ENCODE results near the gene TTC38.

Gene TTC38

DNA sequence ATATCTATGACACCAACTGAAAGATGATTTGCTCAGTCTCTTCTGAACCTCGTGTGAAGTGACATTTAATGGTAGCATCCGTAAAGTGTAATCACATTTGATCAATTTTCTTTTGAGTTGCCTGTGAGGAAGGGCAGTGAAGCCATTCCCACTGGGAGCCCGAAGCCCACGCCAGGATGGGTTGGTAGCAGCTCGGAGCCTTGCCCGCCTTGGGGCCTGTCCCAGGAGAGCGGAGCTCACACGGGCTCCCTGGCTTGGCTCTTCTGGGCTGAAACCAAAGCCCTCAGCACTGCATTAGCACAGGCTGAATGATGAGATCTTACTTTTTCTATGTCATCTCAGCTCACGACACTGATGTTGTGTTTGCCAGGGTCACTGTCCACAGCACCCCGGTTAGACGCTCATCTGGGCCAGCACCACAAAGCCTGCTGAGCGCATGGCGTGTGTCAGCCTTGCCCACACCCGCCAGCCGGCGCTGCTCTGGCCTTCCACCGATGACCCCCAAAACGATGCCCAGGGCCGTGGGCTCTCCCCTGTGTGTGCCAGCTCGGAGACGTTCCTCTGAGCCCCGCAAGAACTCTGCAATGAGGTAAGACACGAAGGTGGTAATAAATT lies 58.4 kb downstream of the TTC38 start:
- no peaks in the 10 kb centered on the region for H3K79me2 ChIP-seq
- H3K4me1 ChIP-seq, result no peaks in the 10 kb centered on the region
- no peak overlapping the region for H3K4me2 ChIP-seq (ENCODE audit: low read length)
- no peaks in the 10 kb centered on the region for H3K27me3 ChIP-seq (ENCODE audit: control insufficient read depth, insufficient read depth, low read length)
- no peak overlapping the region for H3K27ac ChIP-seq
- H2AFZ ChIP-seq, result no peak overlapping the region
- H3K4me3 ChIP-seq (ENCODE audit: low read depth, low read length), result no peak overlapping the region
- TF ChIP-seq, protein P1, sequence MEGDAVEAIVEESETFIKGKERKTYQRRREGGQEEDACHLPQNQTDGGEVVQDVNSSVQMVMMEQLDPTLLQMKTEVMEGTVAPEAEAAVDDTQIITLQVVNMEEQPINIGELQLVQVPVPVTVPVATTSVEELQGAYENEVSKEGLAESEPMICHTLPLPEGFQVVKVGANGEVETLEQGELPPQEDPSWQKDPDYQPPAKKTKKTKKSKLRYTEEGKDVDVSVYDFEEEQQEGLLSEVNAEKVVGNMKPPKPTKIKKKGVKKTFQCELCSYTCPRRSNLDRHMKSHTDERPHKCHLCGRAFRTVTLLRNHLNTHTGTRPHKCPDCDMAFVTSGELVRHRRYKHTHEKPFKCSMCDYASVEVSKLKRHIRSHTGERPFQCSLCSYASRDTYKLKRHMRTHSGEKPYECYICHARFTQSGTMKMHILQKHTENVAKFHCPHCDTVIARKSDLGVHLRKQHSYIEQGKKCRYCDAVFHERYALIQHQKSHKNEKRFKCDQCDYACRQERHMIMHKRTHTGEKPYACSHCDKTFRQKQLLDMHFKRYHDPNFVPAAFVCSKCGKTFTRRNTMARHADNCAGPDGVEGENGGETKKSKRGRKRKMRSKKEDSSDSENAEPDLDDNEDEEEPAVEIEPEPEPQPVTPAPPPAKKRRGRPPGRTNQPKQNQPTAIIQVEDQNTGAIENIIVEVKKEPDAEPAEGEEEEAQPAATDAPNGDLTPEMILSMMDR (IDR thresholded peaks at IDR 0.05), result no peak
- H3K9ac ChIP-seq, result no peak overlapping the region
- no peaks in the 10 kb centered on the region for H3K9me3 ChIP-seq (ENCODE audit: control insufficient read depth, low read length)
- H3K36me3 ChIP-seq (ENCODE audit: control insufficient read depth, insufficient read depth, low read length), result no peaks in the 10 kb centered on the region

DNA sequence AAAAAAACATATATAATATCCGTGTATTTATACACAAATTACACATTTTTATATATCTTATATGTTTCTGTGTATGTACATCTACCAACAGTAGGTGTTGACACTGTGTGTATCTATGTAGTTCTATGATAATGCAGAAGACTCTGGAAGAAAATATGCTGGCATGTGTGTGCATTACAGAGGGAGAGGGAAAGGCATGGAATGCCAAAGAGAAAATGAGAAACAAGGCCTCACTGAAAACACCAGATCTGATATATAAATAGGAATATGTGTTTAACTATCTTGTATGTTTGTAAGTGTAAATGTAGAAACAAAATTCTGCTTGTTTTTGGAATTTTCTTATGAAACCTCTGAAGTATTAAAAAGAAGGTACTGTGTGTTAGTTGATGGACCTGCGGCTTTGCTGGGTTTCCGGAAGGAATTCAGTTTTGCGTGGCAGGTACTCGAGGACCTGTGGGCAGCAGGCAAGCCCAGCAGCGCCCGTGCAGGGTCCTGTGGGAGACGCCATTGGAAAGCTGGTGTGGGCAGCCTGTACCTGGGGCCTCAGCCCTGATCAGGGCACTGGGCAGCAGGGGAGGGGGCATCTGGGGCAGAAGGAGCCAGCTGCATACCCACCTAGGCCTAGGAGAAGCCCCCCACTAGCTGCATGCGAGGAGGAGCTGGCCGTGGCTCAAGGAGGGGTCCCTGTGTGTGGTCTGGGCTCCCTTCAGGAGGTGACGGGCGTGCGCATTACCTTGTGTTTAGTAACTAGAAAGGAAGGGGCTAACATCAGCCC lies 60.1 kb downstream of the TTC38 start:
- no peak overlapping the region for H3K4me3 ChIP-seq (ENCODE audit: low read depth, low read length)
- no peak overlapping the region for H3K9ac ChIP-seq
- H3K79me2 ChIP-seq, result no peaks in the 10 kb centered on the region
- H2AFZ ChIP-seq, result no peak overlapping the region
- H3K4me1 ChIP-seq, result no peaks in the 10 kb centered on the region
- no peak overlapping the region for H3K27ac ChIP-seq
- H3K4me2 ChIP-seq (ENCODE audit: low read length), result no peak overlapping the region
- TF ChIP-seq, protein P1 (IDR thresholded peaks at IDR 0.05), result no peak
- H3K27me3 ChIP-seq (ENCODE audit: control insufficient read depth, insufficient read depth, low read length), result no peaks in the 10 kb centered on the region
- H3K36me3 ChIP-seq (ENCODE audit: control insufficient read depth, insufficient read depth, low read length), result no peaks in the 10 kb centered on the region
- H3K9me3 ChIP-seq (ENCODE audit: control insufficient read depth, low read length), result no peaks in the 10 kb centered on the region

DNA sequence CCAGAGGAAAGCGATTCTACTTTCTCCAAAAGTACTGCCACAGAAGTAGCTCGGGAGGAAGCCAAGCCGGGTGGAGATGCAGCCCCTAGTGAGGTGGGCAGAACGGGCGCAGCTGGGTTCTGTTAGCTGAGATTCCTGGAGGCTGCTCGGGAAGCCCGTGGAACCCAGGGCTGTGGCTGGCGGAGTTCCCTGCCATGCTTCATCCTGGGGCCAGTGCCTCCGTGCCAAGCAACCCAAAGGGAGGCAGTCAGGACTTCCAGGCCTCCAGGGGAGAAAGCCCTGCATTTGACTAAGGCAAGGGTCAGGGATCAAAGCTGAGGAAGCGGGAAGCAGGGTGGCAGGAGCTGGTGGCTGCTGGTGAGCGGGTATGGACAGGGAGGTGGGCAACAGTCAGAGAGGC lies 61.0 kb downstream of the TTC38 start:
- Histone ChIP-seq H3K9me3 (ENCODE audit: control insufficient read depth, low read length) (no peaks in the 10 kb centered on the region), H3K4me2 (ENCODE audit: low read length) (no peak overlapping the region), H2AFZ (no peak overlapping the region), H3K4me3 (ENCODE audit: low read depth, low read length) (no peak overlapping the region), H3K4me1 (no peaks in the 10 kb centered on the region), H3K79me2 (no peaks in the 10 kb centered on the region), H3K27ac (no peak overlapping the region), H3K27me3 (ENCODE audit: control insufficient read depth, insufficient read depth, low read length) (no peaks in the 10 kb centered on the region), H3K9ac (no peak overlapping the region), H3K36me3 (ENCODE audit: control insufficient read depth, insufficient read depth, low read length) (no peaks in the 10 kb centered on the region)
- TF ChIP-seq, protein P1 (IDR thresholded peaks at IDR 0.05), result no peak

DNA sequence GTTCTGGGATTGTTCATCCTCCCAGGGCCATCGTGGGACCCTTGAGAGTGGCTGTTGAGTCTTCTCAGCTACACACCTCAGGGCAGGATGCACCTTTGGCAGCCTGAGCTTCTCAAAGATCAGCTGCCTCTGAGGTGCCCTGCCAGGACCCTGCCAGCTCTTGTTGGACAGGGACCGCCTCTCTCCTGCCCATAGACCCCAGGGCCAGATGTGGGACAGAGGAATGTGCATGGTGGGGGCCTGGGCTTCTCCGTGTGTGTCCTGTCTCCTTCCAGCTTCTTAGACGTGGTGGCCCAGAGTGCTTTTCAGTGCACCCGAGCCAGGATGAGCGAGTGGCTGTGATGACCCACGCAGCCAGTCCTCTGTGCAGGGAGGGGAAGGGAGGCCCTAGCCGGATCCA lies 61.8 kb downstream of the TTC38 start:
- Histone ChIP-seq H3K36me3 (ENCODE audit: control insufficient read depth, insufficient read depth, low read length) (no peaks in the 10 kb centered on the region), H3K27ac (no peak overlapping the region), H3K4me2 (ENCODE audit: low read length) (no peak overlapping the region)

More for the DNA sequence above, 61.8 kb downstream of the TTC38 start:
- H3K4me1 ChIP-seq, result no peaks in the 10 kb centered on the region
- no peaks in the 10 kb centered on the region for H3K9me3 ChIP-seq (ENCODE audit: control insufficient read depth, low read length)
- H3K27me3 ChIP-seq (ENCODE audit: control insufficient read depth, insufficient read depth, low read length), result no peaks in the 10 kb centered on the region
- H3K79me2 ChIP-seq, result no peaks in the 10 kb centered on the region
- no peak overlapping the region for H3K4me3 ChIP-seq (ENCODE audit: low read depth, low read length)
- TF ChIP-seq, protein P1 (IDR thresholded peaks at IDR 0.05), result no peak
- no peak overlapping the region for H3K9ac ChIP-seq
- no peak overlapping the region for H2AFZ ChIP-seq

Measured in parathyroid adenoma (tissue), 2 donors.